ENCODE data around the gene MICAL2. TPM values are rescaled to one million over a fixed set of nuclear protein-coding genes. Genes with fewer than 3 reads are reported as not detected.

MICAL2 gene
- polyA plus RNA-seq, 4 donors = 5.3 to 7.2 (median 6.8) TPM

DNA sequence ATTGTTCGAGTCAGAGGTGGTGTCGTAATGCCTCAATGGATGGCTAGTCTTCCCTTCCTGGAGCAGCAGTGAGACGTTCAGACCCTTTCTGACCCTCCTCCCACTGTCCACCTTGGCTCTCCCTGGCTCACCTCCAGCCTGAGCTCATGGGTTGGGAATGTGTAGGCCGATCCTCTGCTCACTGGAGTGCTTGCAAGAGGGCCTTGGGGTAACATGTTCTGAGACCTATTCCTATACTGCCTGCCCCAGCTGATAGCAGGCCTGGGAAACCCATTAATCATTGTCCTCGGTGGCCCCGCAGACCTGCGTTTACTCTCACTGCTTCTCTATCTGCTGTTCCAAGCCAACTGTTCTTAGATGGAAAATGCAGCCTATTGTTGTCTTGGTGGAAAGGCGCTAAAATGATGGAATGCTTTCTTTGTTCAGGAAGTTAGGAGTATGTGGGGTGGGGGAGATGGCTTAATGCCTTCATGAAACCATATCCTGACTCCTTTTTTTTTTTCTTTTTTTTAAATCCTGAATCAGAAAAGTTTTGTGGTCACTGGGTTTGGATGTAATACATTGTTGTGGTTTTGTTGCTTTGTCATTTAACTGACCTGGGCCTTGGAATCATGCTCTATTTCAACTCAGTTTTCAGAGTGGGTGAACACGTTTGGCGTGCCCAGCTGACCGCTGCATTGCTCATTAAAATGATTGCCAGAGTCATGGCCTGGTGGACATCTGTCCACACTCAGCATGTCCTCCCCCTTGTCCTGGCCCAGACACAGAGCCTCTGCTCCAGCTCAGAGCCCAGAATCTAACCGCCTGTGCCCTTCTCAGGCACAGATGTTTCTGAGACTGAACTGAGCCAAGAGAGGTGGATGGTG is 72.5 kb downstream of the MICAL2 start:
- peak in 3 of 4 donors; percentile 39 to 60 (median 55) for DNase-seq (ENCODE audit: low read depth in 4 of 4, low spot score in 2 of 4)

DNA sequence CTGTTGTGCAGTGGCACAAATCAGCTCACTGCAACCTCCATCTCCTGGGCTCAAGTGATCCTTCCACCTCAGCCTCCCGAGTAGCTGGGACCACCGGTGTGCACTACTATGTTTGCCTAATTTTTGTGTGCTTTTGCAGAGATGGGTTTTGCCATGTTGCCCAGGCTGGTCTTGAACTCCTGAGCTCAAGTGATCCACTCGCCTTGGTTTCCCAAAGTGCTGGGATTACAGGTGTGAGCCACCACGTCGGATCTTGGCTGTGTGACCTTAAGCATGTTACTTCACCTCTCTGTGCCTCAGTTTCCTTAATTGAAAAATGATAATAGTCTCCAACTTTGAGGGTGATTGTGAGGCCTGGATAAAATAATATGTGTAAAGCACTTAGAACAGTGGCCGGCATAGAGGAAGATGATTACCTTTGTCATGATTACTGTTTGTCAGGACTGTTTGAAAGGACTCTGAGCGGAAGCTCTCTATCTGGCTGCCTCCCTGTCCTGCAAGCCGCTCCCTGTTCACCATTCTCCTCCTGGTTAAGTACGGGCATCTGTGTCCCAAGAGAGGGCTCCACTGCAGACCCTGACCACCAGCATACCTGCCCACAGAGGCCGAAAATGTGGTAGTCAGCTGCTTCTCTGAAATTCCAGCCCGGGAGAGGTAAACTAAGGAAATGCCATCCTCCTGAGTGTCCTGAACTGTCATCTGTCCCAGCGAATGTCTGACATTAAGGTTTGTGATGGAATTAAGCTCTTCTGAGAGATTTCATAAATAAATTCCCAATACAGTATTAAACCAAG is 73.6 kb downstream of the MICAL2 start:
- DNase-seq (ENCODE audit: low read depth in 4 of 4, low spot score in 2 of 4) = no peak

DNA sequence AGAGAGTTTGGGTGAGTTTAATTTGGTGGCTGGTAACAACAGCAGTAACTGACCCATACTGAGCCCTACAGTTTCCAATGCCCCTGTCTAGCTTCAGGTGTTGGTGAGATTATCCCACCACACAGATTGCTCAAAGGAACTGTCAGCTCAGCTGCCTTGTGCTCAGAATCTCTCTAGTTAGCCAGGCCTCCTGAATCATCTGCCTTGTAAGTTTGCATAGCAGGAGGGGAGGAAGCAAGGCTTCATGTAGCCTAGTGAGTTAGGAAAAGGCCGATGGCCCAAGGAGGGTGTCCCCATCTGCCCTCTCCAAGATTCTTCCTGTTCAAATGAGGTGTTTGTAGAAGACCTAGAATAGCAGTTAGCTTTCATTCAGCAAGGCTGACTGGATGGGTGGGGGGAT is 74.3 kb downstream of the MICAL2 start:
- no peak for DNase-seq (ENCODE audit: low read depth in 4 of 4, low spot score in 2 of 4)

DNA sequence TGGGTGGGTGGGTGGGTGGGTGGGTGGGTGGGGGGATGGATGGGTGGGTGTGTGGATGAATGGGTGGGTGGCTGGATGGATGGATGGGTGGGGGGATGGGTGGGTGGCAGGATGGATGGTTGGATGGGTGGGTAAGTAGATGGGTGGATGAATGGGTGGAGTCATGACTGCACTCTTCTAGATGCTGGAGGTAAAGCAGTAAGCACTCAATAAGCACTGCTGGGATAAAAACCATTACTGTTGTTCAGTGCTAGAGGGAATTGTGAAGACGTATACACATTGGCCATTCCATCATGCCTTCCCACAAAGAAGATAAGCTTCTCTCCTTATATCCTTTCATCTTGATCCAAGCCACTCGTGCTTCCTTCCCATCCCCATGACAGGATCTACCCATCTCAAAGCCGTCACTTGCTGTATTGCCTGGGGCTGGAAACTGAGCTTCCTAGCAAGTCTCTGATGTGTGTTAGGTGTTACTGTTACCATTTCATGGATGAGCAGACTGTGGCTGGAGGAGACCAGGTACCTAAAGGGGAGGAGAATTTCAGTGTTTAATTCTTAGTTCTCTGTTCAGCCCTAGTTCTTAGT is 74.8 kb downstream of the MICAL2 start:
- DNase-seq (ENCODE audit: low read depth in 4 of 4, low spot score in 2 of 4) = no peak

DNA sequence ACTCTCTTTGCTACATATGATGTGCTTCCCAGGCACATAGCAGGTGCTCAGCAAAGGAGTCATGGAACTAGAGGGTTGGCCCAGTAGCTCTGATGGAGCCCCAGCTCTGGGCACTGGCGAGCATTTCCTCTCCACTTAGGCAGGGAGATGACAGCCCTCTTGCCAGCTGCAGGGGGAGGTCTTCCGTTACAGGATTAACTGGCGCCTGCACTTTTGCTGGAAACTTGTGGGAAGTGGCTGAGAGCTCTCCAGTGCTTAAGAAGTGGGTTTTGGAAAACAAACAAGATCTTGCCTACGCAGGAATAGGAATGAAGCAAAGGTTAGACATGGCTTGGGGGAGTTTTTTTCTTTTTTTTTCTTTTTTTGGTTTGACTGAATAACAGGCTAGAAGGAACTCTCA is 75.5 kb downstream of the MICAL2 start:
- no peak for DNase-seq (ENCODE audit: low read depth in 4 of 4, low spot score in 2 of 4)

DNA sequence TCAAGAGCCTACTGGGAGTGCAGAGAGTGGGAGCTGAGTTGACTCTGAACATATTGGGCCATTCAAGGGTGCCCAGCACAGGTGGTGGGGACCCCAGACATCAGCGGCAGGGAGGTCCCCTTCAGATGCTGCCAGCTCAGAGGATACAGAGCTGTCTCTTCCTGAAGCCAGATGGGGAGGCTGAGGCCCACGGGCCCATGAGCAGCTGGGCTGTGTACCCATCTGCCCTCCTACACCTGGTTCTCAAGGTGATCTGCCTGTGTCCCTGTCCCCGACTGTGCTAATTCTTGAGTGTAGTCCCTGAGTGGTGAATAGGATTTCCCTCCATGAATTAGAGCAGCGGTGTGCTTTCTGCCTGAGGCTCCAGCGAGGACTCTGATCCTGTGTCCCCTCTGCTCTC is 76.3 kb downstream of the MICAL2 start:
- DNase-seq (ENCODE audit: low read depth in 4 of 4, low spot score in 2 of 4) = no peak

DNA sequence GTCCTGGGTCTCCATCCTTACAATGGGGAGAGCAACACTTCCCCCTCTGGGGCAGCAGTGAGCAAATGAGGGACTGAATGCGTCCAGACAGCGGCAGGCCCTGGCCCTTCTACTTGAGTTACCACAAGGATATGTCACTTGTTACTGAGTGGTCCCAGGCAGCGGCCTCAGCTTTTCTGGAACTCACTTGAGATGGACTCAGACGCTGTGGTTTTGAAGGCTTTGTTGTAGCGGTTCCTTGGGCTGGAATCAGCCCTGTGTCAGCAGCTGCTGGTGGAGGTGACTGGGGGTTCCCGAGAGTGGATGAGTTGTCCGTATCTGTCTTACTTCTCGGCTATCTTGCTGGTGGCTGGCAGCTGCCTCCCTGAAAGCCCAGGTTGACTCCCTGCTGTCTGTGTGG is 77.0 kb downstream of the MICAL2 start:
- no peak for DNase-seq (ENCODE audit: low read depth in 4 of 4, low spot score in 2 of 4)

DNA sequence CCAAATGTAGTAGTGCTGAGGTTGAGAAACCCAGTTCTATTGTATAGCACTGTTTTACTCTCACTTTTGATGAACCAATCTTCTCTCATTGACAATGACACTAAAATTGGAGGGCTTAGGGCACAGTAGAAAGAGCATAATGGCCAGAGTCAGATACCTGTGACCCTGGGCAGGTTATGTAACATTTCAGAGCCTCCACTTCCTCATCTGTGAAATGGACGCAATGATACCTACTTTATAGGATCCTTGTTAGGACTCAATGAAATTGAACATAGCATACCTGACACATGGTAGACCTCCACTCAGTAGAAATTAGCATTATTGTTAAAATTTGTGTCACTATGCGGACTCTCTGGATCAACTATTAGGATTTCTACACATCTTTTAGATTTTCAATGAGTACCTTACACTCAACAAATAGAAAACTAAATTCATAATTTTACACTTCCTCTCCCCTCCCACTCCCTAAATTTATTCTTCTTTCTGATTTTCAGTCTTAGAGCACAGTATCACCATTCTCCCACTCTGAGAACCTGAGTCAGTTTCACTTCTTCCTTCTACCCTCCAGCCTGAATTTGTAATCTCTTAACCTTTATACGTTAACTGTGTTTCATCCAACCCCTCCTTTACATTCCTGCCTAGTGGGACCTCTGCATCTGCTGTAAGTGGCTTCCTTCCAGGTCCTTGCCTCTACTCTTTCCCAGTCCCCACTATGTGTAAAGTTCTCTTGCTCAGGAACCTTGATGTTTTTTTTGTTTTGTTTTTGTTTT is 78.3 kb downstream of the MICAL2 start:
- DNase-seq (ENCODE audit: low read depth in 4 of 4, low spot score in 2 of 4) = no peak

DNA sequence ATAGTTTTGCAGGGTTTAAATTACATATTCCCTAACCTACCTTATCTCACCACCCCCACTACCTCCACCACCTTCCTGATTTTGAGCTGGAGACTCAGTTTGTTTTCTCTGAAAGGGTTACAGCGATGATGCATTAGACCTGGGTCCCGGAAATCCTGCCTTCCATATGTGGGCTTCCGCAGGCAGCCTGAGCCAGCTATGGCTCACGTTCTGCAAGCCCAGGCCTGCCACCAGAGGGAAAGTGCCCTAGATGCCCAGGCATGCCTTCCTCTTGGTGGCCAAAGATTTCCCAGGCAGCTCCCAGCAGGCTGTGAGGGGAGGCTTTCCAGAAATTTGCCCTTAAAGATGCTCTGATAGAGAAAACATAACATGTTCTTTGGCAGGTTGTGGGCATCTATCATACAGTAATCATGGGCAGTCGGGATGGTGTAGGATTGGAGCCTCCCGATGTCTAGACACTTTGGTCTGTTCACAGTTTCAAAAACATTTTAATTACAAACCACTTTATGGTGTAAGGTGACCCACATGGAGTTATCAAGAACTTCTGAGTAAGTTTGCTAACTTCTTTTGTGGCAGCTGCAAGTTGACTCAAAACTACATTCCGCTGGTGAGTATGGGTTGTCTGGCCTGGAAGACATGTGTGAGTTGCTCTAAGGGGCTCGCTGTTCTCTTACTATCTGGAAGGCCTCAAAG is 79.3 kb downstream of the MICAL2 start:
- no peak for DNase-seq (ENCODE audit: low read depth in 4 of 4, low spot score in 2 of 4)

DNA sequence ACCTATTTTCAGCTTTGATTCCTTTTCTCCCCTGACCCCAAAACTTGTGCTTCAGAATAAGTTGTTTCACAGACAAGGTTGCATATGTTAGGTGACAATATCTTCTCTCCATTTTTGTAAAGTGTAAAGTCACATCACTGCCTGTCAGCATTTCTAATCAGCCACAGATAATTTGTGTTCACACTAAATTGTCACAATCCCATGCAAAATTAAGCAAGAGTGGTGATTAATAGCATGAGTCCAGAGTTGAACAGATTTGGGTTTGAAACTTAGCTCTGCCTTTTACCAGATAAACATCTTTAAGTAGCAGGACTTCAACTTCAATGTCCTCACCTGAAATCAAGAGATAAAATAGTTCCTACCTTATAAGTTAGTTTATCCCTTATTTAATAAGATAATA is 80.1 kb downstream of the MICAL2 start:
- DNase-seq (ENCODE audit: low read depth in 4 of 4, low spot score in 2 of 4) = no peak

DNA sequence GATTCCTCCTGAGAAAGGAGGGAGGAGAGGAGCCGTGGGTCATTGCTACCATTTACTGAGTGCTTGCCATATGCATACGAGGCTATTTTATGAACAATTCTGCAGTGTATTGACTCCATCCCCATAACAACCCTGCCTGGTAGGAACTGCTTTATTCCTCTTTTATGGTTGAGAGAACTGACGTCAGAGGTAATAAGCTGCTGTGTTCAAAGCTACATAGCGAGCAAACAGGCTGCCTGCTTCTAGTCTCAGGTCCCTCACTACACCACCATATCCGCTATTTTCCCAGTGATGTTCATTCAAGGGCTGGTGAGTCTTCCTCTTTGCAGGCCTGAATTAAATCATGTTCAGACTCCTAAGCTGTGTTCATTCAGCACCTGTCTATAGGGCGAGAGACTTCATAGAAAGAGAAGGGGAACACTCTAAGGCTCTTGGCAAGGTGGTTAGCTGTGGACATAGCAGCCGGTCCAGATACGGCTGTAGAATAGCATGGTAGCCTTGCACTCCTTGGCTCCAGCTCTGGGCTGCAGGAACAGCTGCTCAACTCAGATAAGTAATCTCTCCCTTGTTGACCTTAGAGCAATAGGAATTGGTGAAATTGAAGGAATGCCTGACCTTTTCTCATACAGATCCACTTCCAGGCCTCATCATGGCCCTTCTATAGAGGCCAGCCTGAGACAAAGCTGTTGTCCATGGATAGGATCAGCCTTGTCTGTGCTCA is 82.6 kb downstream of the MICAL2 start:
- no peak for DNase-seq (ENCODE audit: low read depth in 4 of 4, low spot score in 2 of 4)

DNA sequence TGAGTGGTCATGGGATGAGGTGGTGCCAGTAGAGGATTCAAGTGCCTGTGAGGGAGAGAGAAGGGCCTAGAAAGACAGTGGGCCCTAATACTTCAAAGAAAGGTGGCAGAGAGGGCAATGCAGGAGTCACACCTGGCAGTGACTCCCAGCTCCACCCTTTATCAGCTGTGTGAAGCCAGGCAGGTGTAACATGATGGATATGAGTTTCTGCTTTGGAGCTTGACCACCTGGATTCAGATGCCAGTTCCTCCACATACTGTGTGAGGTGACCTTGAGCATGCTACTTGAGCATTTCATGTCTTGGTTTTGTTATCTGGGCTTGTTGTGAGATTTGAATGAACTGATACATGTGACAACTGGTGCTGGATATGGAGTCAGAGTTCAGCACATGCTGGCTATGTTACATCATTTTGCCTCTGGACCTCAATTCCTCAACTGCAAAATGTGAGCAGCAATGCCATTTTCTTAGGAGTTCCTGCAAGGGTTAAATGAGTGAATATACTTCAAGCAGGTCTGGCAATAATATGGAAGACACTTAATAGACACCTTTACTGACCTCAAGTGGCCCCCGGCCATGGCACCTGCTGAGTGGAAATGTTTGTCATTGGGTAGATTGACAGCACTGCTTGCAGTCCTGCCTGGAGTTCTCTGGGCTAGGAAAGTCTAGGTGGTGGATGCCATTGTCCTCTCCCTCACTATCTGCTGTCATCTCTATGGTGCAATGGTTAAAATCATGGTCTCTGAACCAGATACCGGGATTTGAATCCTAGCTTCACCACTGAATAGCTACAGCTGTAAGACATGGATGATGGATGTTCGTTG is 83.3 kb downstream of the MICAL2 start:
- no peak for DNase-seq (ENCODE audit: low read depth in 4 of 4, low spot score in 2 of 4)

DNA sequence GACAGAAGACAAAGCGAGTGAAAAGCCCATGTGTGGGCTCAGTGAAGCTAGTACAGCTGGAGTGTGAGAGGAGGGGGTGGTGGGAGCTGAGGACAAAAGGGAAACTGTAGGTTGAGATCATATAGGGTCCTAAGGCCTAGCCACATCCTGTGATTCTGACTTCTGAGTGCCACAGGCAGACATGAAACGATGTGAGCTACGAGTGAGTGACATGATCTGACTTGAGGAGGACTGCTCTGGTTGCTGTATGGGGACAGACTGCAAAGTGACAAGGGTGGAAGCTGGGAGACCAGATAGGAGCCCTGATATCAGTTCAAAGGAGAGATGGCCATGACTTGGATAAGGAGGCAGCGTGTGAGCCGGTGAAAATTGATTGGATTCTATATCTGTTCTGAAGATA is 85.4 kb downstream of the MICAL2 start:
- DNase-seq (ENCODE audit: low read depth in 4 of 4, low spot score in 2 of 4) = no peak

DNA sequence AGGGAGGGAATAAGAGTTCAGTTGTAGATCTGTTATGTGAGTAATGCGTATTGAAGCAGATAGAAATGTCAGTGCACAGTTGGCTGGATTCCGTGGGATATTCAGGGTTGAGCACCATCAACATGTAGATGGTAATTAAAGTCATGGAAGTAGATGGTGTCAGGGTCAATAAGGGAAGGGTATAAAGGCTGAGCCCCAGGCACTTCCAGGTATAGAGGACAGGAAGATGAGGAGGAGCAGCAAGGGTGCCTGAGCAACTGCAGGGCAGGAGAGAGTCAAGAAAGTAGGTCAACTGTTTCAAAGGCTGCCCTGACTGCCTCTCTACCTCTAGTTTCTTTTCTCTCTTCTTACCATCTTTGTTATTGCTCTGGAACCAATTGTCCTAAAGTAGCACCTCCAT is 85.9 kb downstream of the MICAL2 start:
- no peak for DNase-seq (ENCODE audit: low read depth in 4 of 4, low spot score in 2 of 4)

DNA sequence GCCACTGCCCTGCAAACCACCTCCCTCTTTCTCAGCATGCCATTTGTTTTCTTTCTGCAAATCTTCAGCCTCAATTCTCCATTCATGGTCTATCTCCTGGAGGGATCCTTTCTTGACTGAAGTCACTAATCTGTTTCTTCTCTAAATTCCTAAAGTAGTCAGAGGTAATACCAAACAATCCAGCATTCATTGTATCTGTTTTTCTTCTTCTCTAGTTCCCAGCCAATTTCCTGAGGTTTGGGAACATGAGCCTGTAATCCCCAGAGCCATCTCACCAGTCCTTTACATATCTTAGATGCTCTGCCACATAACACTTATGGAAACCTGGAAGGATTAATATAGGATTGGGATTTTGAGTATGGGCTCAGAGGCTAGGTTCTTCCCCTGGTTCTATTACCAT is 86.5 kb downstream of the MICAL2 start:
- no peak for DNase-seq (ENCODE audit: low read depth in 4 of 4, low spot score in 2 of 4)

DNA sequence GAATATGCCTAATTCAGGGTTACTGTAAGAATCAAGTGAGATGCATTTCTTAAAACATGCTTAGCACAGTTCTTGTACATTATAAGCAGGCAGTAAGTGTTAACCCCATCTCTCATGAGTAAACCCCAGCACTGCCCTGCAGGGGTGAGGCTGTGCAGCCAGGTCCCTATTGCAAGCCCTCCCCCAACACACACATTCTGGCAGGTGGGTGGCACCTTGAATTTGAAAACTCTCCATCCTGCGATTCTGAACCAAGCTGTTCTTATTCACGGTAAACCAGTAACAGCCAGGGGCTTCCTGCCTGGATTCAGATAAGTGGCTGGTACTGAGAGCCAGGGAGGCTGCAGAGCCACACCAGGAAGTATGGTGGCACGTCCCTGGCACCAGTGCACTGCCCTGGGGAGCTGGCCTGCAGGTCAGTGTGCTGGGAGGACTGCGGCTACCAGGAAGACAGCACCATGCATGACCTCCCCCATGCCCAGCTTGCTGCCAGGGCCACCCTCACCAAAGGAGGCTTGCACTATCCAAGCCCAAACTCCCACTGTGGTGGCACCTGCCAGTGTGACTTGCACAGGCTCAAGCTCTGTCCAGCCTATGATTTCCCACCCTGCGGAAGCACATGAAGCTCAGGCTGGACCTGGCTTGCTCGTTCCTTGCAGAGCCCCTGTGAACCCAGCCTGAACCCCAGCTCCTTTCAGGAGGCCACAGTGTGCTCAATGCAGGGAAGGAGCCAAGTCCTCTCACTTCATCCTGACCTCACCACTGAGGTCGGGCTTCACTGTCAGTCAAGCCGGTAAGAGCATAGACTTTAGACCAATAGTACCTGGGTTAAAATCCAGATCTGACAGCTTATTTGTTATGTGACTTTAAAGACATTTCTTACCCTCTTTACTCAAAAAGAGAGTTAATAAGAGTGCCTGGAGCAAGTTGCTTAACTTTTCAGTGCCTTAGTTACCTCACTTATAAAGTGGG is 88.1 kb downstream of the MICAL2 start:
- DNase-seq (ENCODE audit: low read depth in 4 of 4, low spot score in 2 of 4) = no peak

DNA sequence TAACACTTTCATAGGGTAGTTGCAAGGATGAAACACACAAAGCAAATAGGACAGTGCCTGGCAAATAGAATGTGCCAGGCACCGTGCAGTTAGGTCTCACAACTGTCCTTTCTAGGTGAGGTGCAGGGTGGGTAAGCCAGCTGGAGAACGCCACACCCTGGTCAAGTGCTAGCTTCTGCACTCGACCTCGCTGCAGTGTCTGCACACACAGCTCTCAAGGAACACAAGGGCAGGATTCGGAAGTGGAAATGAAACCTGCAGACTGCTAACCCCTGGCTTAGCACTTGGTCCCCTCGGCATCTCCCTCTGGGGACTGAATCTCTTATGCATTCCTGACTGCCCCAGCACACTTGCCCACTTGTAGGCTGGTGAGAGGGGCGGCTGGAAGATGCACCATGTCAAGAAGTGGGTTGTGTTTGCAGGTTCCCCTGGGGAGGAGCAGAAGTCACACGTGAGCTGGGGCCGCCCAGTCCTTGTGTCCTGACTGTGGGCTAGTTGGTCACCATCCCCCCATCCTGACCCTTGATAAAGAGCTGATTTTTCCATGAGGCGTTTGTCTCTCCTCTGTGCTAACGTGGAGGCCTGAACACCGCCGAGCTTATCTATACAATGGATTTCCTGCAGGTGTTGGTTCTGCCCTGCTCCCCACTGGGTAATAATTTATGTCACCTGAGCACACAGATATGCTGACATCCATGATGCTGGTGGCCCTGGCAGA is 89.0 kb downstream of the MICAL2 start:
- no peak for DNase-seq (ENCODE audit: low read depth in 4 of 4, low spot score in 2 of 4)

All from left renal cortex interstitium (tissue), 4 donors.